ENCODE results near the gene FOXP3. TPM values are rescaled to one million over a fixed set of nuclear protein-coding genes. Genes with fewer than 3 reads are reported as not detected.

Gene FOXP3
- total RNA-seq, 1 experiment from 2014 or later: 0.68 TPM

DNA sequence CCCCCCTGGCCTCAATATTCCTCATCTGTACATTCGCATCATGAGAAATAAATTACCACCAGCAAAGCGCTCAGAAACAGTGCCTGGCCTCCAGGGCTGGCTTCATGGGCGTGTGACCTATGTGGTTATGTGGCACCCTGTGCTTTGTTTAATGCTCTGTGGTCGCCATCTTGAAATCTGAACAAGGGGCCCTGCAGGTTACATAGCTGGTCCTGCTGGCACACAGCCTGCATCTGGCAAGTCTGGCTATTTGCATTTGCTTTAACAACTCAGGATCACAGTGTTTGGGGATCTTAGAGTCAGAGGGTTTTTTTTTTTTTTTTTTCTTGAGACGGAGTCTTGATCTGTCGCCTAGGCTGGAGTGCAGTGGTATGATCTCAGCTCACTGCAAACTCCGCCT, 9.9 kb downstream of the FOXP3 start:
- H2BK15ac ChIP-seq (ENCODE audit: low read depth, low read length): no peak overlapping the region
- WGBS (ENCODE audit: extremely low coverage, insufficient read length, low lambda C conversion rate): no CpG with 5 or more reads among the region's 7 CpGs
- H3K4me1 ChIP-seq (ENCODE audit: insufficient read depth, low read length): no peaks in the 10 kb centered on the region
- H4K91ac ChIP-seq (ENCODE audit: insufficient read length, low read depth, low read length): no peak overlapping the region
- H2AK5ac ChIP-seq (ENCODE audit: insufficient read length, low read length): no peak overlapping the region
- H3K56ac ChIP-seq (ENCODE audit: insufficient read length, low read depth, low read length): no peak overlapping the region
- no peaks in the 10 kb centered on the region for H3K27me3 ChIP-seq (ENCODE audit: insufficient read depth, low read length)
- Mint-ChIP-seq H3K4me3 (no peak overlapping the region), H3K36me3 (ENCODE audit: insufficient read depth in 1 of 3, low read depth in 3 of 3) (peaks cover 7 to 22% (median 14%) of the 10 kb centered on the region in 3 experiments), H3K9me3 (peaks cover 72 to 74% of the 10 kb centered on the region in 2 experiments), H3K27me3 (ENCODE audit: low read depth) (peaks cover 6% of the 10 kb centered on the region), H3K27ac (no peak overlapping the region), H3K4me1 (peaks cover 8 to 9% of the 10 kb centered on the region in 2 experiments)
- no peak overlapping the region for H3K23ac ChIP-seq (ENCODE audit: insufficient read length, low read depth, low read length)
- H3K9ac ChIP-seq (ENCODE audit: extremely low read depth, insufficient read length, low read length): no peak overlapping the region
- H2BK5ac ChIP-seq (ENCODE audit: insufficient read length, low read length): no peak overlapping the region
- H3K79me2 ChIP-seq (ENCODE audit: insufficient read depth, low read length): no peaks in the 10 kb centered on the region
- no peak overlapping the region for H2AFZ ChIP-seq (ENCODE audit: low read length)
- TF ChIP-seq, protein P1, sequence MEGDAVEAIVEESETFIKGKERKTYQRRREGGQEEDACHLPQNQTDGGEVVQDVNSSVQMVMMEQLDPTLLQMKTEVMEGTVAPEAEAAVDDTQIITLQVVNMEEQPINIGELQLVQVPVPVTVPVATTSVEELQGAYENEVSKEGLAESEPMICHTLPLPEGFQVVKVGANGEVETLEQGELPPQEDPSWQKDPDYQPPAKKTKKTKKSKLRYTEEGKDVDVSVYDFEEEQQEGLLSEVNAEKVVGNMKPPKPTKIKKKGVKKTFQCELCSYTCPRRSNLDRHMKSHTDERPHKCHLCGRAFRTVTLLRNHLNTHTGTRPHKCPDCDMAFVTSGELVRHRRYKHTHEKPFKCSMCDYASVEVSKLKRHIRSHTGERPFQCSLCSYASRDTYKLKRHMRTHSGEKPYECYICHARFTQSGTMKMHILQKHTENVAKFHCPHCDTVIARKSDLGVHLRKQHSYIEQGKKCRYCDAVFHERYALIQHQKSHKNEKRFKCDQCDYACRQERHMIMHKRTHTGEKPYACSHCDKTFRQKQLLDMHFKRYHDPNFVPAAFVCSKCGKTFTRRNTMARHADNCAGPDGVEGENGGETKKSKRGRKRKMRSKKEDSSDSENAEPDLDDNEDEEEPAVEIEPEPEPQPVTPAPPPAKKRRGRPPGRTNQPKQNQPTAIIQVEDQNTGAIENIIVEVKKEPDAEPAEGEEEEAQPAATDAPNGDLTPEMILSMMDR (conservative IDR thresholded peaks at IDR 0.05): no peak
- H3K4ac ChIP-seq (ENCODE audit: low read depth, low read length): no peak overlapping the region
- H4K20me1 ChIP-seq (ENCODE audit: control insufficient read depth, insufficient read depth, insufficient read length): no peaks in the 10 kb centered on the region
- H2BK120ac ChIP-seq (ENCODE audit: low read depth, low read length, poor library complexity, severe bottlenecking): no peak overlapping the region
- no peaks in the 10 kb centered on the region for H3K23me2 ChIP-seq (ENCODE audit: insufficient read length, low read depth, low read length, poor library complexity, severe bottlenecking)
- no peak overlapping the region for H2BK20ac ChIP-seq (ENCODE audit: low read depth, low read length, poor library complexity, severe bottlenecking)
- H3K14ac ChIP-seq (ENCODE audit: insufficient read depth, low read length): no peak overlapping the region
- H3T11ph ChIP-seq (ENCODE audit: low read length): no peak overlapping the region
- H3K4me2 ChIP-seq (ENCODE audit: insufficient read depth, insufficient read length, low read length): no peak overlapping the region
- no peak overlapping the region for H3K18ac ChIP-seq (ENCODE audit: insufficient read length, low read depth, low read length)
- H4K8ac ChIP-seq (replicated peaks; ENCODE audit: insufficient read length, low read depth, low read length): no peak overlapping the region
- peaks cover 25% of the 10 kb centered on the region for H3K9me3 ChIP-seq (ENCODE audit: control insufficient read depth, low read depth, low read length)
- DNase-seq: no peak
- no peak overlapping the region for H3K27ac ChIP-seq (ENCODE audit: insufficient read length, low read depth, low read length)
- no peak overlapping the region for H2BK12ac ChIP-seq (ENCODE audit: insufficient read length, low read depth, low read length)
- H3K79me1 ChIP-seq (ENCODE audit: insufficient read depth, low read depth, low read length, poor library complexity, severe bottlenecking): no peaks in the 10 kb centered on the region
- no peak overlapping the region for H4K5ac ChIP-seq (ENCODE audit: insufficient read length, low read depth, low read length)
